Endothelial cell of umbilical vein (primary cell): ENCODE measurements around the gene MAGI1. TPM values are rescaled to one million over a fixed set of nuclear protein-coding genes. Genes with fewer than 3 reads are reported as not detected.

Experiments
- BruUV-seq: library from RNA; stranded (reverse); fragments of 400-500 nt; replicated peaks from 2 replicates; lab custom pipeline; 2021; lab: Mats Ljungman, UMichigan
- CTCF ChIA-PET: fragments of 300-600, 350-600 bp; sonication (Branson Sonifier 250); formaldehyde crosslinking; loops from one replicate; lab custom pipeline; 2021; ENCODE audit warnings: antibody characterized with exemption, inconsistent platforms; lab: Charles Lee
- POLR2A ChIA-PET: fragments of 300-600, 350-600 bp; sonication (Branson Sonifier 250); formaldehyde crosslinking; loops from one replicate; lab custom pipeline; 2021; ENCODE audit warnings: antibody characterized with exemption, inconsistent platforms; lab: Charles Lee
- DNase-seq: peaks from one replicate; pipeline ENCODE4 v3.0.0-alpha.2; 2011; ENCODE audit warnings: low read depth, low spot score
- FAIRE-seq: peaks from 2 replicates; lab custom pipeline; 2011; peaks lifted over from hg19 to GRCh38; lab: Jason Lieb, UNC
- H2AFZ ChIP-seq: 2 replicates; pipeline ENCODE4 v1.6.0; 2012; ENCODE audit warnings: low read depth, low read length, control low read depth, inconsistent platforms
- H3K27ac ChIP-seq: 2 replicates; pipeline ENCODE4 v1.5.1; 2011; ENCODE audit warnings: low read depth, mild to moderate bottlenecking, control low read depth, low read length, moderate library complexity; ENCODE audit not compliant: insufficient read depth
- H3K27me3 ChIP-seq, 2 experiments: 2 replicates each; pipeline versions ENCODE4 v1.6.0 to v1.6.1; 2011; ENCODE audit warnings: low read length in 2 of 2, mixed read lengths in 1 of 2; ENCODE audit not compliant: control insufficient read depth in 2 of 2, insufficient read depth in 2 of 2
- H3K36me3 ChIP-seq, 2 experiments: 2 replicates in 1 of 2; 3 replicates in 1 of 2; pipeline ENCODE4 v1.5.1; 2011; ENCODE audit warnings: low read length in 2 of 2, mild to moderate bottlenecking in 1 of 2, moderate library complexity in 1 of 2; ENCODE audit not compliant: control insufficient read depth in 2 of 2, insufficient read depth in 2 of 2; ENCODE audit errors: extremely low read depth in 1 of 2
- H3K4me1 ChIP-seq: 3 replicates; pipeline ENCODE4 v1.5.1; 2011; ENCODE audit warnings: mild to moderate bottlenecking, low read length; ENCODE audit not compliant: control insufficient read depth, insufficient read depth; ENCODE audit errors: extremely low read depth
- H3K4me2 ChIP-seq: 2 replicates; pipeline ENCODE4 v1.6.1; 2011; ENCODE audit warnings: low read length, control low read depth, mixed read lengths; ENCODE audit not compliant: insufficient read depth
- H3K4me3 ChIP-seq, 3 experiments: fragments of 200-600 bp in 1 of 3; sonication (generic), shearing (Covaris generic) in 1 of 3; replicated peaks in 1 of 3; 2 replicates each; pipeline ENCODE4 v1.5.1; 2011 to 2016; ENCODE audit warnings: control low read depth in 3 of 3, low read length in 3 of 3, mild to moderate bottlenecking in 2 of 3, inconsistent platforms in 1 of 3, low read depth in 1 of 3, moderate library complexity in 1 of 3; ENCODE audit not compliant: insufficient read depth in 1 of 3
- H3K79me2 ChIP-seq: 2 replicates; pipeline ENCODE4 v1.6.0; 2012; ENCODE audit warnings: low read length, inconsistent platforms; ENCODE audit not compliant: control insufficient read depth, insufficient read depth
- H3K9ac ChIP-seq: replicated peaks from 2 replicates; pipeline ENCODE3; 2011; ENCODE audit warnings: low read length, control low read depth; ENCODE audit not compliant: insufficient read depth; ENCODE audit errors: extremely low read depth
- H3K9me1 ChIP-seq: replicated peaks from 3 replicates; pipeline ENCODE4 v1.6.0; 2011; ENCODE audit warnings: mild to moderate bottlenecking, low read length; ENCODE audit not compliant: control insufficient read depth, insufficient read depth; ENCODE audit errors: extremely low read depth
- H3K9me3 ChIP-seq: replicated peaks from 2 replicates; pipeline ENCODE4 v1.5.1; 2012; ENCODE audit warnings: low read length, inconsistent platforms; ENCODE audit not compliant: control insufficient read depth, insufficient read depth
- H4K20me1 ChIP-seq: replicated peaks from 2 replicates; pipeline ENCODE3; 2011; ENCODE audit warnings: mild to moderate bottlenecking, low read length; ENCODE audit not compliant: control insufficient read depth, insufficient read depth; ENCODE audit errors: extremely low read depth
- CTCF ChIP-seq, 2 donors: IDR thresholded peaks; 1 replicate in 1 of 2; 2 replicates in 1 of 2; pipeline ENCODE4 v1.5.1; 2011; ENCODE audit warnings: low read length in 2 of 2, mild to moderate bottlenecking in 2 of 2, moderate library complexity in 2 of 2, control low read depth in 1 of 2, inconsistent platforms in 1 of 2, low read depth in 1 of 2; ENCODE audit not compliant: insufficient read depth in 1 of 2; ENCODE audit errors: extremely low read depth in 1 of 2
- EZH2 ChIP-seq: IDR thresholded peaks from 2 replicates; pipeline ENCODE4 v1.6.1; 2012; ENCODE audit warnings: borderline replicate concordance, low read depth, mild to moderate bottlenecking, moderate library complexity, low read length, inconsistent platforms; ENCODE audit not compliant: severe bottlenecking
- FOS ChIP-seq: IDR thresholded peaks from 2 replicates; pipeline ENCODE4 v1.6.1; 2011; ENCODE audit warnings: mild to moderate bottlenecking, low read length, moderate library complexity, borderline replicate concordance; ENCODE audit not compliant: insufficient read depth
- GATA2 ChIP-seq: IDR thresholded peaks from 2 replicates; pipeline ENCODE4 v1.7.0; 2011; ENCODE audit warnings: low read depth, mild to moderate bottlenecking, moderate library complexity, mixed read lengths, low read length; ENCODE audit not compliant: insufficient read length, insufficient read depth
- JUN ChIP-seq: IDR thresholded peaks from 2 replicates; pipeline ENCODE4 v1.6.1; 2011; ENCODE audit warnings: borderline replicate concordance, low read depth; ENCODE audit not compliant: insufficient read length, insufficient read depth
- MAX ChIP-seq: IDR thresholded peaks from 2 replicates; pipeline ENCODE4 v1.6.1; 2011; ENCODE audit not compliant: insufficient read depth, insufficient read length
- MYC ChIP-seq: IDR thresholded peaks from one replicate; pipeline ENCODE4 v1.6.1; 2011; ENCODE audit warnings: mild to moderate bottlenecking, low read depth, low read length
- POLR2A ChIP-seq: IDR thresholded peaks from 2 replicates; pipeline ENCODE4 v1.6.1; 2012; ENCODE audit warnings: low read depth, mild to moderate bottlenecking, control low read depth, low read length
- POLR2AphosphoS5 ChIP-seq: IDR thresholded peaks from 2 replicates; pipeline ENCODE4 v1.6.1; 2012; ENCODE audit warnings: low read depth, mild to moderate bottlenecking, control low read depth, low read length, moderate library complexity; ENCODE audit not compliant: insufficient read depth
- dilution Hi-C: fragments of 300-500 bp; cut with MboI; formaldehyde crosslinking; loops from one replicate; pipeline ENCODE4 v1.15.0; 2019; ENCODE audit warnings: low sequenced_read_pairs; ENCODE audit not compliant: extremely low pct_ligation_motif_present
- intact Hi-C: fragments of 100-400 bp; cut with micrococcal nuclease; formaldehyde crosslinking; loops from one replicate; pipeline ENCODE4 v1.10.0; 2022
- polyA plus RNA-seq, 4 experiments: library from polyadenylated mRNA; depleted of rRNA in 3 of 4; stranded (reverse) in 3 of 4; unstranded in 1 of 4; fragments of >200 nt; gene quantifications; 2 replicates each; pipeline versions ENCODE4 v1.2.1 to v1.2.3, GENCODE V29; 2011 to 2012; ENCODE audit warnings: missing spikeins in 1 of 4
- total RNA-seq: library from RNA; stranded (reverse); gene quantifications from 2 replicates; pipeline ENCODE4 v1.2.3, GENCODE V29; 2021

The MAGI1 gene
- total and polyA plus RNA-seq, 2 donors (not counting 3 experiments of a cell fraction or from before 2014, with no cell fraction given): 10.1 to 47.9 TPM

GRCh38 chr3:65473736-65474135 lies 565.0 kb downstream of the MAGI1 start:
- BruUV-seq: no TSS peak
- no peaks in the 10 kb centered on the region for H3K36me3 ChIP-seq
- H3K4me3 ChIP-seq: no peak overlapping the region
- H3K9me1 ChIP-seq: no peaks in the 10 kb centered on the region
- intact Hi-C loops: no loop called here
- dilution Hi-C loops: no loop called here
- no peak for FAIRE-seq
- no peak overlapping the region for H3K27ac ChIP-seq
- no peaks in the 10 kb centered on the region for H4K20me1 ChIP-seq
- H3K4me1 ChIP-seq: no peaks in the 10 kb centered on the region
- no peaks in the 10 kb centered on the region for H3K27me3 ChIP-seq
- no peak overlapping the region for H3K9ac ChIP-seq
- no peak for TF ChIP-seq MYC
- TF ChIP-seq MAX: no peak
- TF ChIP-seq GATA2: no peak
- no peak for TF ChIP-seq FOS
- no peak for TF ChIP-seq EZH2
- TF ChIP-seq CTCF (IDR thresholded peaks at IDR 0.05; ENCODE audit: extremely low read depth in 1 of 2, insufficient read depth in 1 of 2, low read depth in 1 of 2, low read length in 2 of 2): no peak
- TF ChIP-seq POLR2AphosphoS5: no peak
- no peak for TF ChIP-seq POLR2A
- no peak for TF ChIP-seq JUN
- CTCF ChIA-PET: interaction anchor here (0.7 to 1.7 kb wide), 2 partner anchors 258 to 287 kb away, joined by 3 to 4 read pairs; no protein-coding TSS in a partner anchor
- H3K79me2 ChIP-seq: no peaks in the 10 kb centered on the region
- no peak overlapping the region for H2AFZ ChIP-seq
- POLR2A ChIA-PET: no interaction called here
- no peak for DNase-seq
- no peaks in the 10 kb centered on the region for H3K9me3 ChIP-seq
- no peak overlapping the region for H3K4me2 ChIP-seq
